DMS53 (cell line): ENCODE measurements around the gene SLC6A15.
A peak's percentile ranks its signal among the peaks of the same experiment; 100 is the strongest.

Experiments
- DNase-seq: peaks from one replicate; lab custom pipeline; 2025; lab: John Stamatoyannopoulos, UW

The SLC6A15 gene

DNA sequence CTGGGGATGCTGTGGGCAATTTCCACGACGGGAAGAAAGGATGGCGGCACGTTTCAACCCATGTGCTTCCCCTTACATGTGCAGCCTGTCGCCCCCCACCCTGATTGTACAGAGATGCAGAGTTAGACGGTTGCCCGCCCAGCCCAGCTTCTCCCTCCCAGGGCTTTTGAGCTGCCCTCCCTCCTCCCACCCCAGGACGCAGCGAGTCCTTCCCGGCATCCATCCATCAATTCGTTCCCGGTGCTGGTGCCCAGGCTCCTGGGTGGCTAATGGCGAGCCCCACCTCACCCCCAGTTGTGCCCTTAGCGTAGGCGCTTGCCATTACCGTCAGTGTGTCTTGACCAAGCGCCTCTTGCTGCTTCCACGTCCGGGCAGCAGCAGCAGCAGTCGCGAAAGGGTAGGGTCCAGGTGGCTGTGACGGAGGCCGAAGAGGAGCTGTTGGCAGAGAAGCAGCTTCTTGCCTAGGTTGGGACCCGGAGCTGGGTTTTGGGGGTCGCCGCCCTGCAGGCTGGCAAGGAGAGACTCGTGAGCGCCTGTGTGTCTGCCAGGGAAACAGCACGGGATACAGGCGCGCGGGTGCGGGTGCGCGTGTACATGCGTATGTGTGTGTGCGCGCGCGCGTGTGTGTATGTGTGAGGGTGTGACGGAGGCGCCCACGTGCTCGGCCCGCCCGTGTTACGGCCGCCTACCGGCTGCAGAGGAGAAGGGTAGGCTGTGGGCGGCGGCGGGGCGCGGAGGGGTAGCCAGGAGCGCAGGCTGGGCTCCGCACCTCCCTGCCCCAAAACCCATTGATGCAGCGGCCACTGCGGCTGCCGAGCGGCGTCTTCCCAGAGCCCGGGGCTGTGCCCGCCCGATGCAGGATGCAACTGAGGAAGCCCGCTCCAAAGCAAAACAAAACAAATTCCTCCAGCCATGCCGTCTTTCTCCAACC is at the start of gene SLC6A15:
Gene SLC6A15, minus strand, starts transcription at position 602 of the 931 bp plus-strand sequence. CDS start 20,679 bp downstream, outside the sequence.
- DNase-seq = peak; percentile 97

DNA sequence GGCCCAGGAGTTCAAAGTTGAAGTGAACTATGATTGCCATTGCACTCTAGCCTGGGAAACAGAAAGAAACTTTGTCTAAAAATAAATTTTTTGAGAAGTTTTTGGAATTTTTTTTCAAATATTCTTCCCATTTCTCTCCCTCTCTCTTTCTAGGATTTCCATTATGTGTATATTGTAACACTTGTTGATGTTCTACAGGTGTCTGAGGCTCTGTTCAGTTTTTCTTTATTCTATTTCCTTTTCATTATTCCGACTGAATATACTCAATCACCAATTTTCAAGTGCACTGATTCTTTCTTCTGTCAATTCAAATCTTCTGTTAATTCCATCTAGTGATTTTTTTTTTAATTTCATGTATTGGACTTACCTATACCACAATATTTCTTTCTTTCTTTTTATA is 48.3 kb upstream of the SLC6A15 start:
- DNase-seq = no peak

DNA sequence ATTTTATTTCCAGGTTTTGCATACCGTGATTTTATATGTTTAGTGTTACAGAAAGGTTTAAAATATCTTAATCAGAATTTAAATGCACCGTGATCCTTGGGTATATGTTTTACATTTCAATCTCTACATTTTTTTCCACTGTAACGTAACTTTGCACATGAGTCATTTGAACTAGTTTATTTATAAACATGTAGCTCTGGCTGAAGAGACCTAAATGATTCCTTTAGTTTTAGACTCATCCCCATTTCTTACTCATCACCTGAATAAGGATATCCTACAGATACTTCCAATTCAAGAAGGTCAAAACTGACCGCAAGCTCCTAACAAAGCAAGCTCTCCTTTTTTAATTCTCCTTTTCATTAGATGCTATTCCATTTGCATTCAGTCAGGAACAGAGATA is 42.7 kb upstream of the SLC6A15 start:
- DNase-seq = no peak

DNA sequence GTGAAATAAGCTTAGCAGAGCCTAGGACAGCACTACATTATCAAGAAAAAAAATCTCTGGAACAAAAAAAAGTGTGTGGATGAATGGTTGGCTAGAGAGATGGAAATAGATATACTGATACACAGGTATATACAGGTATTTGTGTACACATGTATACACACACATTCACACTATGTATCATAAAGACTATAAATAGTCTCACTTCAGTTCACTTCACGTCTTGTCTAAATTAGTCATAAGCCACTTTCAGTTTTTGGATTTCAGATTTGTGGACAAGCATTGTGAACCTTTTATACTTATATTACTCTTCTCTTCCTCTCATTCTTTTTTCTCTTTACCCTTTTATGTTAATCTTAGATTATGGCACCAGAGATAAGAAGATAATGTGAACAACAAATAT is 41.8 kb upstream of the SLC6A15 start:
- DNase-seq = no peak

DNA sequence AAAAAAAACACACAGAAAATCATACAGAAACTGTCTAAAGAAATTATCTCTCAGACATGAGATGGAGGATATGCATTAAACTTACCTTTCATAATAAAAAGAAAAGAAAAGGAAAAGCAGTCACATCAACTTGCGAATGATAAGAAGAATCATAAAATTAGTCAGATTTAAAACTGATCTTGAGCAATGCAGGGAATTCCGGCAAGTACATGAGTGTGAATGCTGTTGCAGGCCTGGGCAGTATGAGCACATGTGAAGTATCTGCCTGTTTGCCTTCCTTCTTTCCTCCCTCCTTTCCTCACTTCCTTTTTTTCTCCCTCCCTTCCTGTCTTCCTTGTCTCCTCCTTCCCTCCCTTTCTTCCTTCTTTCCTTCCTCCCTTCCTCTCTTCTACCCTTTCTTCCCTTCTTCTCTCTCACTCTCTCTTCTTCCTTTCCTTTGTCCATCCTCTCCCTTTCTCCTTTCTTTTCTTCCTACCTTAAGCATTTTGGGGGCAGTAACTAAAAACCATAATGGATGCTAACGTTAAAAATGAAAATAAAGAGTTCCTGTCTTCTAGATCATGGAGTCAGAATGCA is 38.5 kb upstream of the SLC6A15 start:
- DNase-seq = no peak

DNA sequence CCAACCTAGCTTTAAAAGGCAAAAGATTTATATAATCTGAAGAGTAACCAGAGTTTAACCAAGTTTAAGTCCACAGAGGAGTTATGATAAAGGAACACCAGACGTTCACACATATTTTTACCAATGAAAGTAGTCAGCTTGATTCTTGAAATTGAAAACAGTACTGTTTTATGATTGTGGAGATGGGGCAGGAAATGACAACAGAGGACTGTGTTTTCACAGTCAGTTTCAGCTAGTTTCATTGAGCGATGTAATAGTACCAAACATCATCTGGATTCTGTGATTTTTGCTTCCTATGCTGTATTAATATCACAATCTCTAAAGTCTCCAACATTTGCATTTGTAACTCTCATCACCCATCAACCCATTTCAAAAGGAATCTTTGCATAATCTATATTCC is 34.2 kb upstream of the SLC6A15 start:
- DNase-seq = no peak

DNA sequence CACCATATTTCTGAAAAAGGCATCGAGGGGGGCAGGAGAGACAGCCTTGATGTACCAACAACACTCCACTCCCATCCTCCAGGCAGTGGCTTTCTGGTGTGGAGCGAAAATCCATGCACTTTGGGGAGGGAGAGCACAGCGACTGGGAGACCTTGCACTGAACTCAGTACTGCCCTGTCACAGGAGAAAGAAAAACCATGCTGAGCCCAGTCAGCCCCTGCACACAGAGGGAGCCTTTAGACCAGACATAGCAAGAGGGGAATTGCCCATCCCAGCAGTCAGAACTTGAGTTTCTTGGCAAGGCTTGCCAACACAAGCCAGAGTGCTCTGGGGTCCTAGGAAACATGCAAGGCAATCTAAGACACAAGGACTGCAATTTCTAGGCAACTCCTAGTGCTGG is 24.8 kb upstream of the SLC6A15 start:
- no peak for DNase-seq

DNA sequence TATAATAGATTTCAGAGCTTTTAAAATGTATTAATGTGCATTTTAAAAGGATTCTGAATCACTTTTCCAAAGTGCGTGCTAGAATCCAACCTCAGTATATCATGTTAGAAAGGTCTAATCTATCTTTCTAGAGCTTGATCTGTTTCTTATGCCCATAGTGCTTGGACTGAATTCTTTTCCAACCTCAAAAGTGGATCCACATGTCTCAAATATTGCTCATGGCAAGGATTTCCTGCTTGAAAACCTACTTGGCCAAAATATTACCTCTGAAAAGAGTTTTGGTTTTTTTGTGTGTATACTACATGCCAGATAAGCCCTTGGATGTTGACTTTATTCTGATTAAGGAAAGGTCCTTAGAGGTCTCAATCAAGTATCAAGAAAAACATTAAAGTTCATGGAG is 16.9 kb upstream of the SLC6A15 start:
- DNase-seq = no peak

DNA sequence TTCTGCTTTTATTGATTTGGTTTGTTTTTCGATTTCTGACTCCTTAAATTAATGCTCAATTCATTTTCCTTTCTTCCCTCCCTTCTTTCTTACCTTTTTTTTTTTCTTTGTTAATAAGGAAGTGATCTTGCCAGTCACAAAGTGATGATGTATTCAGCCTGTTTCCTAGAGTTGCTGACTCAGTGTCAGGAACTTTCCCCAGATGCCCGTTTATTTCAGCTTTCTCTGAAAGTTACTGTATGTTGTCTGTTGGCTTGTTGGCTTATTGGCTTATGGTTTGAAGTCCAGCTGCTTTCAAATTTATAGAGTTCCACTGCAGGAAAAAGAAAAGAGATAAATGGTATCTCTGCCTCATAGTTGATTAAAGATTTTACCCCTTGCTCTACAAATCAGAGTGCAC is 12.4 kb upstream of the SLC6A15 start:
- DNase-seq = no peak

DNA sequence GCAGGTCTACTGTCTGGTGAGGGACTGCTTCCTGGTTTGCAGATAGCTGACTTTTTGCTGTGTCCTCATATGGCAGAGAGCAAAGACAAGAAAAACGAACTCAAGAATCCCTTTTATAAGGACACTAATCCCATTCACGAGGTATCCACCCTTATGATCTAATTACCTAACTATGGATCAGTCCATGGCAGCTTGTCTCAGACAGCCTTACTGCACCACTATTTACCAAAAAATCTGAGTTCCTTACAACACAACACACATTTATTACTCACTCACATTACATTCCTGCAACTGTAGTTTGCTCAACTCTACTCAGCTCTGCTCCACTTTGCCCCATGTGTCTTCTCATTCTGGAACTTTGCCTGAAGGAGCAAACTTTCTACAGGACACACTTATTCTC is 10.1 kb upstream of the SLC6A15 start:
- no peak for DNase-seq

DNA sequence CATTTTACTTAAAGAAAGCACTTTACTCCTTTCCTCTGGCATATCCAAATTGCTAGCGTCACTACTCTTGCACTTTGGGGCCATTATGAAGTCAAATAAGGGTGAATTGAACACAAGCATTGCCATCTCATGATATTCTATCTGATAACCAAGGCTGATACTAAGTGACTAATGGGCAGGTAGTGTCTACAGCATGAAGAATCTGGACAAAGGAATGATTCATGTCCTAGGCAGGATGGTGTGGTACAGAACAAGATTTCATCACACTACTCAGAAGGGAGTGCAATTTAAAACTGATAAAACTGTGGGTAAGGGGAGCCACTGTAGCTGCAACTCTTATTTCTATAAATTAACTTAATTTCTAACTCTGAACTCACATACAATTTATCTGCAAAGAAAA is 7.7 kb upstream of the SLC6A15 start:
- DNase-seq = no peak

DNA sequence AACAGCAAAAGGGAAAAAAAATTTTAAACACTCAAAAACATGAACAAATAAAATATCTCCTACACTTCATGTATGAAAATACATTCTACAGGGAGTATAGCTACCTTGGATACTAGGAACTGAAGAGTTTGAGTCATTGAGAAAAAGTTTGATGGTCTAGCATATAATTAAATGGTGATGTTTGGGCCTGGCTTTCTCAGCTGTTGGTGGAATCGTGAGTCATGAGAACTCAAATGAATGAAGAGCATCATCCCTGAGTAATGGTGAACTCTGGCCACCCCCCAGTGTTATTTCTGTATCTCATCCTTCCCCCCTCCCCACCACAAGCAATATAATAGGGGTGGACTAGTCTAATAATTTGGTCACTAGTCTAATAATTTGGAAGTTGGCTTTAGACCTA is 6.7 kb upstream of the SLC6A15 start:
- DNase-seq = no peak

DNA sequence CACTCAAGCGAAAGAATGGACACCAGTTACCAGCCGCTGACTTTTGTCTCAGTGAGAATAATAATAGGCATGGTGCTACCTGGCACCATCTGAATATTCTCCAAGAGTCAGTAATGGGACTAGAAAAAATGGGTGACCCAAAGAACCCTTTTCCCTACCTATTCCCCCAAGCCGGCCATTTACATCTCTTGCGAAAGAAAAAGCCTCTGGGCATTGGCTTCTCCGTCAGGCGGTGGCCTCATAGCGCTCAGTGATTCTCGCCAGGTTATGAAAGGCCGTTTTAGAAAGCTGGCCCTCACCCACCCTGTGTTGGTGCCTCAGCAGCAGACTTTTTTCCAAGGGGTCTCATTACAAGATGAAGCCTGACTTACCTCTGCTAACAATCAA is 523 bp upstream of the SLC6A15 start:
- peak; percentile 44 for DNase-seq

DNA sequence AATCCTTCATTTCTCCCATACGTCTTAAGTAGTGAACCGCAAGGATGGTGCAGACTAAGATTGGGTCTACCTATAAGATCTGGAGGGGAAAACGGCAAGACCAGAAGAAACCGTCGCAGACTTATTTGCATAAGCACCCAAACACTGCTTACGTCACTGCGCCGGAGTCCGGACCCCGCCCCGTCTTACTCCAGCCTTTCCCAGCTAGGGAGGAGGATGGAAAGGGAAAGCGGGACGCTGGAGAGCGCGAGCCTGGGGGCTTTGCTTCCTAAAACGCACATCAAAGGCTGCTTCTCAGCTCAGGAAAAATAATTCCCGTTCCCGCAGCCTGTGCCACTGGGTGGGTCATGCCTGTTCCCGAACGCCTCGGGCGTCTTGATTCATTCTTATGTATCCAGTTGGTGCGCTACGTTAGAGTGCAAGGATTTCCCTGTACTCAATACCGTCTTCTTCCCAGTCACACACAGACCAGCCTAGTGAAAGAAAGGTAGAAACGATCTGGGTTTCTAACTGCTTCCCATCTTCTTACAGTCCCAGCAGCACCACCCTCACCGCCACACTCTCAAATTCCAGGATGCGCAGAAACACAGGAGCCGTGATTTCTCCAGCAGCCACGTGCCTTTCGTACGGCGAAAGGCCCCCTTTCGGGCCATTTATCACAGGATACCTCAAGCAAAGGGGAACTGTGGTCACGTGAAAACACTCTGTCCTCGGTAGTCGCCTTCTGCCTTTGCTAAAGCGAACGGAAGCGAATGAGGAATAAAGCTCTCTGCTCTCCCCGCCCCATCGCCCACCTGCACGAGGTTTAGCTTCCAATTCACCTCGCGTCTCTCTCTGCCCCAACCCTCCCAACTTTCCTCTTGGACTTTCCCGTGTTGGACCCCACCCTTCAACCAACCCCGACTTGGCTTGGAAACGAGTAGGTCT is 1.1 kb downstream of the SLC6A15 start:
- DNase-seq = peak; percentile 81

DNA sequence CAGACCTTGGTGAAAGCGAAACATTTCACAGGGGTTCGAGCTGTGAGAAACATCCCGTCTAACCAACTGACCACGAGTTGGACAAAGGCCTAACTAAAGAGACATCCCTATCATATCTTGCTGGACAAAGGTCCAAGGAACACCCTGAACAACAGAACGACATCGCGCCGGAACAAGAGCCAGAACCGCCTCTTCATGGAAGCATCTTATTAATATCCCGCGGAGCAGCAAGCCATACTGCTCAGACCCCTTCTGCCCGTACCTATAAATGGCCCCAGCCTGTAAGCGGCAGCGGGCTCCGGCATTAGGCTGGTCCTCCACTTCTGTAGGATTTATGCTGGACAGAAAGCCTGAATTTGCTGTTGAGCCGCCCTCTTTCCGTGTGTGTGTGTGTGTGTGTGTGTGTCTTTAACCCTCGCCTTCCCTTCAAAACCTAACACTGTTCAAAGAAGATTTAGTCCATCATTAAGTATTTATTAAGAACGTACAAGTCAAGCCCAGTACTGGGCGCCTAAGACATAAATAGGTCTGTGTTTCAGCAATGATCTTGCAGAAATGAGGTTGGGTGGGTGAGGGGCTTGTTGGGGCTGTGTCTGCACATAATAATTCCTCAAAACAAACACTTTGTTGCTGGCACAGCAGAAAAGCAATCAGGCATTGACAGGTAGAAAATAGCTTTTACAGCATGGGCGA is 1.9 kb downstream of the SLC6A15 start:
- peak; percentile 57 for DNase-seq

DNA sequence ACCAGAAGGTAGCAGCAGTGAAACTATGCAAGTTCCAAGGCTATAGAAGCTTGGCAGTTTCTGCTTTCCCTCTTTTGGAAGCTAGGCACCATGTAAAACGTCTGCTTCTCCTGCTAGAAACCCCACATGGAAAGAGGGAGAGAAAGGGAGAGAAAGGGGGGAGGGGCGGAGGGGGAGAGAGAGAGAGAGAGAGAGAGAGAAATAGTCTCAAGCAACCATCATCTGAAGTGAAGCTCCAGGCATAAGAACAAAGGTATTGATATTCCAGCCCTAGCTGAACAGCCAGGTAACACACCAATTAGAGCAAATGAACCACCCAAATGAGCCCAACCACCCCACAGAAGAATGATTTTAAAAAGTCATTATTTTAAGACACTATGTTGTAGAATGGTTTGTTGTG is 8.5 kb downstream of the SLC6A15 start:
- no peak for DNase-seq

DNA sequence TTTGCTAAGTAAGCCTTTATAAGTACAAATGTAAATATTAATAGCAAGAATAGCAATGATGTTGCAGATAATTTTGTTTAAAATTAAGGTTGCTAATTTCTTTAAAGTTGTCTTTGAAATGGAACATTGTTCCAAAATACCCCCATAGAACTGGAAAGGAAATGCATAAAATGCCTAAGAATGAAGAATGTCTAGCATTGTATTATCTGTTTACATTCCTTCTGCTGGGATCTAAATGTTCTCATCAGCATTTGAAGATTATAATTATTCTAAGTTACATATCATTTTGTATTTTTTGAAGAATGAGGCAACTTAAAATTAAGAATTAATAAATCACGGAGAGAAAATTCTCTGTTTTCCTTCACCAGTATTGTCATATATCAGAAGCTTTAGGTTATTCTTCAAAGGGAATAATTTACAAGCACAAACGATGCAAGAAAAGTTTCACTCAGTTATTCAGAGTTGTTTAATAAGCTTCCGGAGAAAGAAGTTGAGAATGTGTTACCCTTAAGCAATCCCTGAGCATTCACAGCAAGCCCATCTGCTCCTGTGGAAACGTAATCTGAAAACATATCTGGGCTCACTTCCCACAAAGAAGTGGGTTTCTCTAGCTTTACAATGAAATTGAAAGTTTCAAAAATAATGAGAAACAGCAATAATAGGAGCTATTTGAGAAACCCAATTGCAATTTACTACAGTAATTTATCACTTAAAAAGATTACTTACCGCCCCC is 21.3 kb downstream of the SLC6A15 start:
- no peak for DNase-seq

DNA sequence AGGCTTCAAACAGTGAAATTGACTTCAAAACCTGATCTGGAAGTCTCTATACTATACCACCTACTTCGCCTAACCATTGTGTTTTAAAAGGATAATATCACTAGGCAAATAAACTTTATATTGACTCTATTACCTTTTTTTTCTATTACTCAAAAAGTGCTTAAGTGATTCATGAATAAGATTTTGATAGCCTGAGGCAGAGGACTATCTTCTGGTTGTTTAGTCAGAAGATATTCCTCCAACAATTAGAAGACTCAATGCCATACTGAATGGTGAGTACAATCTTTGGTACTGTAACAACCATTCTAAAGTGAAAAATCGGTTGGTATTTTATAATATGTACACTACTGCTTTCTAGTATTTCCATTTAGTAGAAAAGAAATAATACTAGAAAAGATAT is 22.8 kb downstream of the SLC6A15 start:
- no peak for DNase-seq

DNA sequence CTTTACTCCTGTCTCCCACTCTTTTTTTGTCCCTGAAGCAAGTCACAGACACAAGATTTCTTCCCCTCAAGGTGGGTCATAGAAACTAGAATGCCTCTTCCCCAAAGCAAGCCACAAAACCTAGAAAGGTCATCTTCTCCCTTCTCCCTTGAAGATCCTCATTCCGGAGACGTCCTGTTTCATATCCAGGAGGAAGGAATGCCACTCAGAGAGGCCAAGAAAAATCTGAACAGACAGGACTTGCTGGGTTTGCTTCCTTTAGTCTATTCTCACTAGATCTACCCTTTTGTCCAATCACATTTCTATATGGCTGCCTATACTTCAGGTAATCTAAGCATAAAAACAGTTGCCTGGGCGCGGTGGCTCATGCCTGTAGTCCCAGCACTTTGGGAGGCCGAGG is 23.7 kb downstream of the SLC6A15 start:
- DNase-seq = no peak

DNA sequence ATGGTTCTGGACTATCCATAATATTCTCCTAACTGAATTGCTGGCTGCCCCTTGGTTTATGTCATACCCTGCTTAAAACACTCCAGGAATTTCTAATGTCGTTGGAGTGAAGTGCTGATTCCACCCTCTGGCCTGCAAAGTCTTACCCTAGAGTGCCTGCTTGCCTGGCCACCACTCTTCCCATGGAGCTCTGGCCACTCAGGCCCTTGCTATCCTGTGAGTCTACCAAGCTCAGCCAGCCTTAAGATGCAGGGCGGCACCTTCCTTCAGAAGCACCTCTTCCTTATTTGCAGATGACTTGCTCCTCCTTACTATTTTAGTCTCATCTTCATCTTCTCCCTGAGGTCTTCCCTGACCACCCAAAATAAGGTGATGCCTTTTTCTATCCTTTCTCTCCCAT is 35.3 kb downstream of the SLC6A15 start:
- no peak for DNase-seq

DNA sequence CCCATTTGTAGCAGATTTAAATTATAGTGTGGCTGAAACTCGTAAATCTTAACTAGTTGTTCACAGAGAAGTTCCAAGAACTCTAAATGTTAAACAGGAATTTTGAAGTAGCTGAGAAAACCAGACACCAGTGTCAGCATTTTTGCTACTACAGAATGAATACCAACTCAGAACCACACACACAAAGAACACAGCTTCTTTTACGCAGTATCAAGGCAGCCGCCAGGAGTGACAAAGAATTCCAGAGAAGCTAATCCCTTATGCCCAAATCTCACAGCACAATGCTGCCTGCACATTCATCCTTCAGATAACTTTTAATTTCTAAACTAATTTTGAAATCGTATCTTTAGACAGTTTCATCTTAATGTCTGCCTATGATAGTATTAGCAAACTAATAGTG is 37.4 kb downstream of the SLC6A15 start:
- DNase-seq = no peak

DNA sequence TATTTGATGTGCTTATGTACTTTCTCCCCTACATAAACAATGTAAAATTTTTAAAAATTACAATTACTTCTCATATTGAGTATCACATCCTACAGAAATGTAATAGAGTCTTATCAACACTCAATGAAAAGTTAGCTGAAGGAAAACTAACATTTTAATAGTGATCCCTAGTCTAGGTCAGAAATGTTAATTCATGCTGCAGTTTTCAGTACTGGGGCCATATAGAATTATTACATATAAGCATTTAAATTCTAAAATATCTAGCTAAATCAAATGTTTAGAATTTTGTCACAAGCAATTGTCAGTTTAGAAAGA is 37.8 kb downstream of the SLC6A15 start:
- no peak for DNase-seq
